HuH-7.5 (cell line): ENCODE data around the gene PRAMEF9.
"Not testable (repeated sequence)": the region's sequence is repeated elsewhere in the genome, so short reads cannot be mapped to it uniquely, and the experiment has no call there.

ENCODE experiments used
- DNase-seq: peaks from one replicate; pipeline ENCODE4 v3.0.0; 2011; ENCODE audit warnings: low spot score

PRAMEF9 gene

GRCh38 chr1:13171548-13171947 is at the start of gene PRAMEF9:
TSS of gene PRAMEF9 (plus strand) at chr1:13171848. CDS start at chr1:13175281, 3,433 bp downstream.
- DNase-seq: not testable (repeated sequence)

DNA sequence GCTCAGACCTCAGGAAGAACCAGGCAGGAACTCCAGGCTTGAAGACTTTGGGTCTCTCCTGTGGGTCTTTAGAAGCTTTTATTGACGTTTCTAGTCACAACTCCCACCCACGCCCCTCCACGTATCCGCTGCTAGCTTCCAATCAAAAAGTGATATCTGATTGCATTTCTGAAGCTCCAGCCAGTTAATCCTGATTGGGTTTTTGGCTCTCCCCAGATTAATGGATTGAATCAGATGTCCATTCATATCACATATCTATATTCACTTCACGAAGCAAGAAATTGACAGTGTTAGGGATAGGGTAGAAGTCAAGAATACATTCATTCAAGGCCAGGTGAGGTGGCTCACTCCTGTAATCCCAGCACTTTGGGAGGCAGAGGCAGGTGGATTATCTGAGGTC is 15.7 kb upstream of the PRAMEF9 start, which contains the start of gene PRAMEF26:
Gene PRAMEF26 (minus strand): TSS at position 101 of the 400 bp plus-strand sequence. CDS start 2,914 bp downstream, outside the sequence.
- DNase-seq: not testable (repeated sequence)

DNA sequence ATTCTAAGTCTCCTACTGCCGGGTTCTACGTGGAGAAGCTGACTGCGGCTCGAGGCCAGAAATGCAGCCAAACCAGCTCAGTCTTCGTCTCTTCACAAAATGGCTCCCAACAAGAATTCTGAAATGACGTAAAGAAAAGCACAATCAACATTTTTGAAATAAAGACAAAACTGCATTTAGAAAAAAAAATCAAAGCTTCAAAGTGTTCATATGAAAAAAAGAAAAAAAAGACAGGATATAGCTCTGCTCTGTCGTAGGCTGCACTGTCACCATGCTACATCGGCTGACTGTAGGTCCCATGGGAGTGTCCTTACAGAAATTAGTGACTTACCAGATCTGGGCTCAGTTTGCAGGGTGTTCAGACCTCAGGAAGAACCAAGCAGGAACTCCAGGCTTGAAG is 6.1 kb upstream of the PRAMEF9 start, which contains the start of gene HNRNPCL4:
Gene HNRNPCL4 (minus strand): TSS at position 101 of the 400 bp plus-strand sequence. CDS start 164 bp downstream, outside the sequence.
- DNase-seq: not testable (repeated sequence)

DNA sequence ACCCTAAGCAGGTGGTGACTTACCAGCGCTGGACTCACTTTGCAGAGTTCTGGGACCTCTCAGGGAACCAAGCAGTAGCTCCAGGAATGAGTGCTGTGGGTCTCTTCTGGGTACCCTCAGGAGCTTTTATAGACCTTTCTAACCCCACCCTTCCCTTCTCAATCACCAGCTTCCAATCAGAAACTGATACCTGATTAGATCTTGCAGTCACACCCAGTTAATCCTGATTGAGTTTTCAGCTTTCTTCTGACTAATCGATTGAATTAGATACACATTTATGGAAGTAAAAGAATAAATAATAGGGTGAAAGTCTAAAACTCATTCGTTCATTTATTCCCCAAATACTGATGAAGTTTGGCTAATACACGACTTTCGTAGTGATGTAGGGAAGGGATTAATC is 29.7 kb downstream of the PRAMEF9 start, which contains the start of gene PRAMEF13:
Gene PRAMEF13 (minus strand): TSS at position 101 of the 400 bp plus-strand sequence. CDS start 1,820 bp downstream, outside the sequence.
- not testable (repeated sequence) for DNase-seq

GRCh38 chr1:13208712-13209111 is 37.1 kb downstream of the PRAMEF9 start:
- not testable (repeated sequence) for DNase-seq

DNA sequence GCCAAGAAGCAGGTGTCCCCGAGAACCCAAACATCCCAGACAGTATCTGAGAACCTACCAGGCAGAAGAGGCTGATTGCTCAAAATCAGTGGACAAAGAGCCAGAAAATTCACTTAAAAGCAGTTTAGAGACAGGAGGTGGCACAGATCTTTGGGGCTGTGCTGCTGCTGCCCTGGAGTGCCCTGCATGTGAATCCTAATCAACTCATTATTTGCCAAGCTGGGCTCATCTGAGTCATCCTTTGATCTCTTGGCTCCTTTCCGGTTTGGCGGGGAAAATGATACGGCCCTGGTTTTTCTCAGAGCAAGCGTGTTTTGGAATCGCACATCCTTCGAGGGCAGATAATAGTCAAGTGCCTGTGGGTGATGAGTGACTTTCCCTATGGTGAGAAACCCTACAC is 45.0 kb downstream of the PRAMEF9 start:
- not testable (repeated sequence) for DNase-seq

- DNase-seq: not testable (repeated sequence)
Measured at GRCh38 chr1:13219203-13219602, 47.6 kb downstream of the PRAMEF9 start.

DNA sequence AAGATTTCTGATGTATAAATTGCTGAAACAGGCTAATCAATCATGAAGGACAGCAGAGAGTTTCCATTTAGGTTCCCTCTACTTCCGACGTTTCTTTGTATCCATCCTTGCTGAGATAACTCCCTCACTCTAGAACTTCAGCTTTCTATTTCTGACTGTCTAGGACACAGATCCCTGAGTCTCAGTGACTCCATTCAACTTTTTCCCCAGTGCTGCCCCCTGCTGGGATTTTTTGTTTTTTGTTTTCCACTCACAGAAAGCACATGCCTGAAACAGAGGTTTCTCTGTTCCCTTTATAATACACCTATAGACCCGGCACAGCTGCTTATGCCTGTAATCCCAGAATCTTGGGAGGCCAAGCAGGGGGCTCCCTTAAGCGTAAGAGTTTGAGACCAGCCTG is 51.1 kb downstream of the PRAMEF9 start:
- DNase-seq: not testable (repeated sequence)

DNA sequence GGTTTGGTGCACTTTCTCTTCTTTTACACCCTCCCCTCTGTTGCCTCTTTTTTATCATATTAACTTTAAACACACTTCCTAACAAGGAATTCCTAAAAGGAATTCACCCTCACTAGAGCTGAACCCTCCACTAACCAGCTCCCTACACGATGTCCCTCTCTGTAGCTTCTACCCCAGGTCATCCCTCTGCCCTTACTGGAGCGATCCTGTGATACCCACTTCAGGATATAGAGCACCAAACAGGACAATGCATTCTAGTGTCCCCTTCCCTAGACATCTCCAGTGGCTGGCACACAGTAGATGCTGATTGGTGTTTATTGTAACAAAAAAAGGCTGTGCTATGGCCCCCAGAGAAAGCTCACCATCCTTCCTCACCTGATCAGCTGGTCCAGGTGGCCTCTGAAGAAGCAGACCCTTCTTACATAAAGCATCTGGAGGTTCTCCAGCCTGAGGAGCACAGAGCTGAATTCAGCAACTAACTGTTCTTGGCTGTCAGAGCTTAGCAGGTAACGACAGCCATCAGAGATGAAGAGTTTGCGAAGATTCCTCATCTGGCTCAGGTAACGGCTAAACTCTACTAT is 52.9 kb downstream of the PRAMEF9 start:
- no peak for DNase-seq

DNA sequence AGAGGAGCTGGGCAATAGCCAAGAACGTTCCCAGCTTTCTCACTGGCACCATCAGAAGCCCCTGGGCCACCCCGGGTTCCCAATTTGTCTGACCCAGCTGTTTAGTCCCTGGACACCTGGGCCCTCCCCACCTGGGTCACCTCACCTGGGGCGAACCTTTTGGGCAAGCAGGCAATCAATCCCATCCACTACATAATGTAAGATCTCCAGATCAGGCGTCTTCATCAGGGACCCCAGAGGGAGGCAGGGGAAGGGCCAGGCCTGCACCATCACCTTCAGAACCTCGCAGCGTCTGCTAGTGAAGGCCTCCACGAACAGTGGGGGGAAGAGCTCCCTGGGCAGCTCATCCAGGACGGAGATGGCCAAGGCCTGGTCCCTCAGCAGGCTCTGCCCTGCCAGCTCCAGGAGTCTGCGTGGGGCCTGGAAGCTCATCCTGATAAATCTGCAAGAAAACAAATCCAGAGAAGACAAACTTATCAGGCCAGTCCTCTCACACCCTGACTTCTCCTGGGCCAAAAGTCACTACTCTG is 54.1 kb downstream of the PRAMEF9 start, which contains the start of gene PRAMEF18:
Gene PRAMEF18 (minus strand): TSS at position 480 of the 530 bp plus-strand sequence. CDS start 48 bp downstream, at position 432.
- DNase-seq: not testable (repeated sequence)

DNA sequence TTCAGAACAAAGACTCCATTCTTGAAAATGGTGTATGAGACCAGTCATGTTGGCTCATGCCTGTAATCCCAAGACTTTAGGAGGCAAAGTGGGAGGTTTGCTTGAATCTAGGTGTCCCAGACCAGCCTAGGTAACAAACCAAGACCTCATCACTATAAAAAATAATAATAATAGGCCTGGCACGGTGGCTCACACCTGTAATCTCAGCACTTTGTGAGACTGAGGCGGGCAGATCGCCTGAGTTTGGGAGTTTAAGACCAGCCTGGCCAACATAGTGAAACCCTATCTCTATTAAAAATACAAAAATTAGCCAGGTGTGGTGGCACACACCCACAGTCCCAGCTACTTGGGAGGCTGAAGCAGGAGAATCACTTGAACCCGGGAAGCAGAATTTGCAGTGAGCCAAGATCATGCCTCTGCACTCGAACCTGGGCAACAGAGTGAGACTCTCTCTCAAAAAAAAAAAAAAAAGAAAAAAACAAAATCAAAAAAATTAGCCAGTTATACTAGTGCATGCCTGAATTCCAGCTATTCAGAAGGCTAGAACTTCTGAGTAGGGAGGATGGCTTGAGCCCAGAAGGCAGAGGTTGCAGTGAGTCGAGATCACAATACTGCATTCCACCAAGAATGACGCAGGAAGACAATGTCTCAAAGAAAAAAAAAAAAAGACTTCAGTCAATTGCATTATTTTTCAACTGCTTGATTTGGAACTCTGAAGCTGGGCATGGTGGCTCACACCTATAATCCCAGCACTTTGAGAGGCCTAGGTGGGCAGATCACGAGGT is 55.8 kb downstream of the PRAMEF9 start:
- DNase-seq: not testable (repeated sequence)

DNA sequence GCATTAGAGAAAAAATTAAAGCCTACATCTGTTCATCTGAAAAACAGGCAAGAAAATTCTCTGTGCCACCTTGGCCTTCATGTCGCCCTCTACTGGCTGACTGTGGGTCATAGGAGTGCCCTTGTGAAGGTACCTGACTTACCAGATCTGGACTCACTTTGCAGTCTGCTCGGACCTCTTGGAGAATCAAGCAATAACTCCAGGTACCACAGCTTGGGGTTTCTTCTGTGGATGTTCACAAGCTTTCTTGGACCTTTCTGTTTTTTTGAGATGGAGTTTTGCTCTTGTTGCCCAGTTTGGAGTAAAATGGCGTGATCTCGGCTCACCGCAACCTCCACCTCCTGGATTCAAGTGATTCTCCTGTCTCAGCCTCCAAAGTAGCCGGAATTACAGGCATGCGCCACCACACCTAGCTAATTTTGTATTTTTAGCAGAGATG is 56.7 kb downstream of the PRAMEF9 start:
- no peak for DNase-seq
